BJ (cell line): ENCODE data around the gene METAP1D. TPM values are rescaled to one million over a fixed set of nuclear protein-coding genes. Genes with fewer than 3 reads are reported as not detected.

Experiments used
- CTCF ChIA-PET: fragments of 350-600 bp; formaldehyde crosslinking; extraction: SDS; loops from one replicate; lab custom pipeline; 2021; ENCODE audit warnings: antibody characterized with exemption, inconsistent platforms; lab: Yijun Ruan, JAX
- POLR2A ChIA-PET: fragments of 300-600 bp; sonication (Branson Sonifier 250); formaldehyde crosslinking; extraction: SDS; loops from one replicate; lab custom pipeline; 2021; ENCODE audit warnings: antibody characterized with exemption; lab: Charles Lee
- DNase-seq: peaks from one replicate; pipeline ENCODE4 v3.0.0-alpha.2; 2011; ENCODE audit warnings: low read depth
- H3K27me3 ChIP-seq: 2 replicates; pipeline ENCODE4 v1.6.0; 2011; ENCODE audit warnings: low read length; ENCODE audit not compliant: control insufficient read depth, insufficient read depth
- H3K36me3 ChIP-seq: 2 replicates; pipeline ENCODE4 v1.5.1; 2011; ENCODE audit warnings: low read length; ENCODE audit not compliant: control insufficient read depth, insufficient read depth
- H3K4me3 ChIP-seq: 2 replicates; pipeline ENCODE4 v1.5.1; 2011; ENCODE audit warnings: low read depth, mild to moderate bottlenecking, control low read depth, low read length
- polyA plus RNA-seq: library from polyadenylated mRNA; depleted of rRNA; stranded (reverse); fragments of >200 nt; gene quantifications from 2 replicates; pipeline ENCODE4 v1.2.3, GENCODE V29; 2011
- TF ChIP-seq, protein P1 (sequence below): IDR thresholded peaks from 2 replicates; pipeline ENCODE4 v1.5.1; 2011; ENCODE audit warnings: low read depth, mild to moderate bottlenecking, control low read depth, inconsistent platforms, low read length, moderate library complexity; ENCODE audit not compliant: insufficient read depth

The METAP1D gene
- polyA plus RNA-seq, 1 experiment: 4.8 TPM

DNA sequence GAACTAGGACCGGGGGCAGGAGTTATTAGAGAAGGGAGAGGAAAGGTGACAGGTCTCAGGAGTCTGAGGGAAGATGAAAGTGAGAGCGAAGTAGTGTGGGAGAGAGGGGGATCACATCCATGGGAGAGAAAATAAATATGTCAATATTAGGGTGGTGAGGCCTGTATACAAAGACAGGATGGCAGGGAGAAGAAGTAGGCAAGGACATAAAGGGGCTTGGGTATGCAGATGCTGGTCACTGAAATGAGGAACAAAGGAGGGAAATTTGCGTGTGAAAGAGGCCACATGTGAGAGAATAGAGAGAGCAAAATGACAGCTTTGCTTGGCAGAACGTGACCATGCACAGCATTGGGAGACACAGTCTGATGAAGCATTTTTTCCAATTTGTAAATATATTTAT lies 13.6 kb downstream of the METAP1D start:
- Histone ChIP-seq H3K4me3 (no peak overlapping the region), H3K27me3 (no peaks in the 10 kb centered on the region), H3K36me3 (no peaks in the 10 kb centered on the region)
- POLR2A ChIA-PET: interaction anchor here (0.7 kb wide), 1 partner anchor 19 kb away, joined by 3 read pairs; no protein-coding TSS in a partner anchor
- TF ChIP-seq, protein P1, sequence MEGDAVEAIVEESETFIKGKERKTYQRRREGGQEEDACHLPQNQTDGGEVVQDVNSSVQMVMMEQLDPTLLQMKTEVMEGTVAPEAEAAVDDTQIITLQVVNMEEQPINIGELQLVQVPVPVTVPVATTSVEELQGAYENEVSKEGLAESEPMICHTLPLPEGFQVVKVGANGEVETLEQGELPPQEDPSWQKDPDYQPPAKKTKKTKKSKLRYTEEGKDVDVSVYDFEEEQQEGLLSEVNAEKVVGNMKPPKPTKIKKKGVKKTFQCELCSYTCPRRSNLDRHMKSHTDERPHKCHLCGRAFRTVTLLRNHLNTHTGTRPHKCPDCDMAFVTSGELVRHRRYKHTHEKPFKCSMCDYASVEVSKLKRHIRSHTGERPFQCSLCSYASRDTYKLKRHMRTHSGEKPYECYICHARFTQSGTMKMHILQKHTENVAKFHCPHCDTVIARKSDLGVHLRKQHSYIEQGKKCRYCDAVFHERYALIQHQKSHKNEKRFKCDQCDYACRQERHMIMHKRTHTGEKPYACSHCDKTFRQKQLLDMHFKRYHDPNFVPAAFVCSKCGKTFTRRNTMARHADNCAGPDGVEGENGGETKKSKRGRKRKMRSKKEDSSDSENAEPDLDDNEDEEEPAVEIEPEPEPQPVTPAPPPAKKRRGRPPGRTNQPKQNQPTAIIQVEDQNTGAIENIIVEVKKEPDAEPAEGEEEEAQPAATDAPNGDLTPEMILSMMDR: no peak
- CTCF ChIA-PET: no interaction called here
- DNase-seq: no peak

DNA sequence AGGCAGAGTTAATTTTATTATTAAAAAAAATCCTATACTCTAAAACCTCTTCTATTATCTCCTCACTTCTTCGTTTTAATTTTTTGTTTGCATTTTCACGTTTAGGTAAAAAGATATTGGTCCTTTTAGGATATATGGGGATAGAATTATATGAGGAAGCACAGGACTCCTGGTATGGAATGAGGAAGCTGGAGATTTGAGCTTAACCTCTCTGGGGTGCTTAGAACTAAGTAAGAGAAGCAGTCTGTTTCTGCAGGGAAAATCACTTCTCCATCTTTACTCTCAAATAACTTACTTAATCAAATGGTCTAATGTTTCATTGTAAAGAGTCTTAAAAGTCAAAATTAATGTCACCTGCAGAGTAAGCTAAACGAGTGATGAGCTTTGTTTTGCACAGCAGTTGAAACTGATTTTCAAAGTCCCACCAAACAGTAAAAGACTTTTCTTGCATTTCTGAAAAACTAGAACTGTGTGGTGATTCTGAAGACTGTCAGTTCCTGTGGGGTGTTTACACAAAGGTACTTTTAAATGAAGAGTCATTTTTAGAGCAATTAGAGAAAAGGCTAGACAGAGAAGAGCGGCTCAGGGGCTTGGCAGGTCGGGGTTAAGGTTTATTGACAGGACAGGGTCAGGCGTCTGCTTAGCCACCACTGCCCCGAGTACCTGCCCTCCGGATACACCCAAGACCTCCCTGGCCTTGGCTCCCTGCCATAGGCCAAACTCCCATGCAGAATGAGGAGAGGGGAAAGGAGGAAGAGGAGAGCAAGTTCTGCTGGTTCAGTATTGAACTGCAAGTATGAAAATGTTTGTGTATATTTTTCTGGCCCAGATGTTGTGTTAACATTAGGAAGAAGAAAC lies 21.6 kb downstream of the METAP1D start:
- no peaks in the 10 kb centered on the region for H3K36me3 ChIP-seq
- no peak overlapping the region for H3K4me3 ChIP-seq
- H3K27me3 ChIP-seq: no peaks in the 10 kb centered on the region
- POLR2A ChIA-PET: no interaction called here
- TF ChIP-seq, protein P1: no peak
- DNase-seq: no peak
- CTCF ChIA-PET: interaction anchor here (1.2 kb wide), 1 partner anchor 8 kb away, joined by 4 read pairs; no protein-coding TSS in a partner anchor

- no peak overlapping the region for H3K4me3 ChIP-seq
- no peaks in the 10 kb centered on the region for H3K36me3 ChIP-seq
- no peaks in the 10 kb centered on the region for H3K27me3 ChIP-seq
- ChIA-PET POLR2A (interaction anchor here (0.6 kb wide), 1 partner anchor 17 kb away, joined by 3 read pairs; no protein-coding TSS in a partner anchor), CTCF (no interaction called here)
- TF ChIP-seq, protein P1: no peak
- no peak for DNase-seq
Measured at GRCh38 chr2:172021955-172022354, 22.2 kb downstream of the METAP1D start.

DNA sequence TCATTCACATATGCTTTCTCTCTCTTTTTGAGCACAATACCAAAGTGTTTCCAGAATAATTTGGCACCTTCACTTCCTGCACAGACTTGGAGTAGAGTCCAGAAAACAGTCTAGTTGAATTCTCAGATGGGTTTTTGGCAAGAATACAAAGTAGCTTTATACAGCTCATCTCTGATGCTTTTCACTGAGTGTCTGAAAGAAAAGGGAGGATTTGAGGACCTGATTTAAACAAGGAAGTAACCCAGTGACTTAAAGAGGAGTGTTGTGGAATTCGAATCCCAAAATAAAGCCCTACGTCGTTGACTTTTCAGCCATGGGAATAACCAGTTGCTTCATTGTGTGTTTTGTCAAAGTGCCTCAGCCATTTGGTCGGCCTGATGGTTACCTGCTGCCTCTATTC lies 31.8 kb downstream of the METAP1D start:
- no peak for DNase-seq
- TF ChIP-seq, protein P1: no peak
- no peaks in the 10 kb centered on the region for H3K27me3 ChIP-seq
- H3K36me3 ChIP-seq: no peaks in the 10 kb centered on the region
- no peak overlapping the region for H3K4me3 ChIP-seq
- ChIA-PET CTCF (no interaction called here), POLR2A (no interaction called here)

DNA sequence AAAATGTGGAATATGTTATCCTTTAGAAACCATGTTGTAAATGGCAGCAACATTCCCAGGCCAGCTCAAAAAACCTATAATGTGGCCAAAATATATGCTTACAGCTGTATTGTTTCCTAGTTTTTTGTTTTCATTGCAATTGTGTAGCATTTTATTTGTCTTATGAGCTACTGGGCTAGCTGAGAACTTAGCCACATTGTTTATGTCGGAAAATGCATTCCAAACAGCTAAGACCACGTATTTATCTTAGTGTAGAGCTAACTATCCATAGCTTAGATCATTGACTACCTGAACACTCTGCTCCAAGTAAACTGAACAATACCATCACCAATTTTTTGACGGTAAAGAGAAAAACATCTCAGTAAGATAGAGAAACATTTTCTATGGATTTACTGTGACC lies 38.4 kb downstream of the METAP1D start:
- CTCF ChIA-PET: interaction anchor here (0.9 to 1.1 kb wide), 2 partner anchors 9 to 14 kb away, joined by 3 to 4 read pairs; no protein-coding TSS in a partner anchor
- Histone ChIP-seq H3K4me3 (no peak overlapping the region), H3K36me3 (no peaks in the 10 kb centered on the region), H3K27me3 (no peaks in the 10 kb centered on the region)
- DNase-seq: no peak
- TF ChIP-seq, protein P1: no peak
- POLR2A ChIA-PET: no interaction called here
